Nephron progenitor cell (in vitro differentiated cells): Measurements from ENCODE around the gene GAS7.

Experiments
- DNase-seq: peaks from one replicate; pipeline ENCODE4 v3.0.0; 2021
- H3K27ac Mint-ChIP-seq: 2 replicates; pipeline ENCODE4 v1.8.0; 2021; ENCODE audit warnings: mild to moderate bottlenecking, moderate library complexity, mixed read lengths
- H3K27me3 Mint-ChIP-seq: 2 replicates; pipeline ENCODE4 v1.8.0; 2021; ENCODE audit warnings: mild to moderate bottlenecking, low read depth, mixed read lengths; ENCODE audit not compliant: poor library complexity
- H3K36me3 Mint-ChIP-seq: 2 replicates; pipeline ENCODE4 v1.8.0; 2021; ENCODE audit warnings: low read depth, mixed read lengths
- H3K4me1 Mint-ChIP-seq: 2 replicates; pipeline ENCODE4 v1.8.0; 2021; ENCODE audit warnings: mixed read lengths
- H3K4me3 Mint-ChIP-seq: 2 replicates; pipeline ENCODE4 v1.8.0; 2021; ENCODE audit warnings: mild to moderate bottlenecking, moderate library complexity, mixed read lengths
- H3K9me3 Mint-ChIP-seq: 2 replicates; pipeline ENCODE4 v1.8.0; 2021; ENCODE audit warnings: mild to moderate bottlenecking, moderate library complexity, mixed read lengths
- TF ChIP-seq, protein P1 (sequence below): fragments of 200-600 bp; sonication (generic); IDR thresholded peaks from 2 replicates; pipeline ENCODE4 v1.5.0; 2021; ENCODE audit warnings: antibody characterized with exemption

The GAS7 gene

DNA sequence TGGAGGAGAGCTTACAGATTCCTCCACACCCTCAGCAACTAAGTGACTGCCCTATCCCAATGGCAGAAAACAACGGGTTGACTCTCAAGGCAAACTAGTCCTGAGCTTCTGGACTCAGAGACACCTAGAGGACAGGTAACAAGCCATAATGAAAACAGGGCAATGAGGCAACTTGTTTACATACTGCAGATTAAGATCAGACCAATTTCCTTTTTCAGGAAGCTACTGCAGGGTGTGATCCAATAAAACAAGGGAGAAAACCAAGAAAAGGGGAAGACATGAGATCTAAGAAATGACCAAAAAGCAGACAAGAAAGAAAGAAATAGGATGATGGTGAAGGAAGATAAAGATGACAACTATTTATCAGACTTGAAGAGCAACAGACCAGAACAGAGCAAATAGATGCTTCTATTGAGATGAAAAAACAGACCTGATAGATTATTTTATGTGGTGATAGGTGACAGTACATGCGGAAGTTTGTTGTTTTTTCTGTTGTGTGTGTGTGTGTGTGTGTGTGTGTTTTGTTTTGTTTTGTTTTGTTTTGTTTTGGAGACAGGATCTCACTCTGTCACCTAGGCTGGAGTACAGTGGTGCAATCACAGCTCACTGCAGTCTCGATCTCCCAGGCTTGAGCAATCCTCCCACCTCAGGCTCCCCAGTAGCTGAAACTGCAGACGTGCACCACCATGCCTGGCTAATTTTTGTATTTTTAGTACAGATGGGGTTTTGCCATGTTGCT, 120.7 kb downstream of the GAS7 start:
- H3K27ac Mint-ChIP-seq: no peak overlapping the region
- peaks cover 13% of the 10 kb centered on the region for H3K27me3 Mint-ChIP-seq
- peaks cover 10% of the 10 kb centered on the region for H3K4me1 Mint-ChIP-seq
- peaks cover 3% of the 10 kb centered on the region for H3K36me3 Mint-ChIP-seq
- DNase-seq: no peak
- H3K4me3 Mint-ChIP-seq: no peak overlapping the region
- H3K9me3 Mint-ChIP-seq: peaks cover 32% of the 10 kb centered on the region
- TF ChIP-seq, protein P1, sequence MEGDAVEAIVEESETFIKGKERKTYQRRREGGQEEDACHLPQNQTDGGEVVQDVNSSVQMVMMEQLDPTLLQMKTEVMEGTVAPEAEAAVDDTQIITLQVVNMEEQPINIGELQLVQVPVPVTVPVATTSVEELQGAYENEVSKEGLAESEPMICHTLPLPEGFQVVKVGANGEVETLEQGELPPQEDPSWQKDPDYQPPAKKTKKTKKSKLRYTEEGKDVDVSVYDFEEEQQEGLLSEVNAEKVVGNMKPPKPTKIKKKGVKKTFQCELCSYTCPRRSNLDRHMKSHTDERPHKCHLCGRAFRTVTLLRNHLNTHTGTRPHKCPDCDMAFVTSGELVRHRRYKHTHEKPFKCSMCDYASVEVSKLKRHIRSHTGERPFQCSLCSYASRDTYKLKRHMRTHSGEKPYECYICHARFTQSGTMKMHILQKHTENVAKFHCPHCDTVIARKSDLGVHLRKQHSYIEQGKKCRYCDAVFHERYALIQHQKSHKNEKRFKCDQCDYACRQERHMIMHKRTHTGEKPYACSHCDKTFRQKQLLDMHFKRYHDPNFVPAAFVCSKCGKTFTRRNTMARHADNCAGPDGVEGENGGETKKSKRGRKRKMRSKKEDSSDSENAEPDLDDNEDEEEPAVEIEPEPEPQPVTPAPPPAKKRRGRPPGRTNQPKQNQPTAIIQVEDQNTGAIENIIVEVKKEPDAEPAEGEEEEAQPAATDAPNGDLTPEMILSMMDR: no peak

DNA sequence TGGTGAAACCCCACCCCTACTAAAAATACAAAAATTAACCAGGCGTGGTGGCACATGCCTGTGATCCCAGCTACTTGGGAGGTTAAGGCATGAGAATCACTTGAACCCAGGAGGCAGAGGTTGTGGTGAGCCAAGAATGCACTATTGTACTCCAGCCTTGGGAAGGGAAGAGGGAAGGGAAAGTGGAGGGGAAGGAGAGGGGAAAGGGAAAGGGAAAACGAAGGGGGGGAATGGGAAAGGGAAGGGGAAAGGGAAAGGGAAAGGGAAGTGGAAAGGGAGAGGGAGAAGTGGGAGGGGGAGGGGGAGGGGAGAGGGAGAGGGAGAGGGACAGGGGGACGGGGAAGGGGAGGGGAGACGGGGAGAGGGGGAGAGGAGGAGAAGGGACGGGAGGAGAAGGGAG, 122.5 kb downstream of the GAS7 start:
- Mint-ChIP-seq H3K27ac (no peak overlapping the region), H3K4me3 (no peak overlapping the region), H3K27me3 (peaks cover 14% of the 10 kb centered on the region), H3K4me1 (peaks cover 10% of the 10 kb centered on the region), H3K9me3 (peaks cover 23% of the 10 kb centered on the region), H3K36me3 (peaks cover 3% of the 10 kb centered on the region)
- TF ChIP-seq, protein P1: no peak
- no peak for DNase-seq

DNA sequence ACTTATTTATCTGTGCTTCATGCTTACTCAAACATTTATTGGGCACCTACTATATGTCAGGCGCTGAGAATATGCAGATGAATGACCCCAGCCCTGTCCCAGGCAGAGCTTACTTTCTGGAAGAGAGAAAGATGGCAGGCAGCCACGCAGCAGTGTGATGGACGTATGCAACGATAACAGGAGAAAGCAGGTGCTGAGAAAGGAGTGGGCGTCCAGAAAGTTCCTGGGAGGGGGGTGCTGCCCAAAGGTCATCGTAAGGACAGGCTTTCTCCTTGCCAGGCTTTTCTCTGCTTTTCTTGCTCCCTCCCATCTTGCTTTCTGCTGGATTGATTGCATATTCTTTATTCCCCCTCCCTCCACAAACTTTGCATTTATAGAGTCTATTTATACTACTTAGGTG, 124.5 kb downstream of the GAS7 start:
- TF ChIP-seq, protein P1: no peak
- Mint-ChIP-seq H3K36me3 (peaks cover 3% of the 10 kb centered on the region), H3K9me3 (peaks cover 23% of the 10 kb centered on the region), H3K4me1 (peaks cover 22% of the 10 kb centered on the region), H3K27me3 (peaks cover 19% of the 10 kb centered on the region), H3K27ac (no peak overlapping the region), H3K4me3 (no peak overlapping the region)
- DNase-seq: no peak

DNA sequence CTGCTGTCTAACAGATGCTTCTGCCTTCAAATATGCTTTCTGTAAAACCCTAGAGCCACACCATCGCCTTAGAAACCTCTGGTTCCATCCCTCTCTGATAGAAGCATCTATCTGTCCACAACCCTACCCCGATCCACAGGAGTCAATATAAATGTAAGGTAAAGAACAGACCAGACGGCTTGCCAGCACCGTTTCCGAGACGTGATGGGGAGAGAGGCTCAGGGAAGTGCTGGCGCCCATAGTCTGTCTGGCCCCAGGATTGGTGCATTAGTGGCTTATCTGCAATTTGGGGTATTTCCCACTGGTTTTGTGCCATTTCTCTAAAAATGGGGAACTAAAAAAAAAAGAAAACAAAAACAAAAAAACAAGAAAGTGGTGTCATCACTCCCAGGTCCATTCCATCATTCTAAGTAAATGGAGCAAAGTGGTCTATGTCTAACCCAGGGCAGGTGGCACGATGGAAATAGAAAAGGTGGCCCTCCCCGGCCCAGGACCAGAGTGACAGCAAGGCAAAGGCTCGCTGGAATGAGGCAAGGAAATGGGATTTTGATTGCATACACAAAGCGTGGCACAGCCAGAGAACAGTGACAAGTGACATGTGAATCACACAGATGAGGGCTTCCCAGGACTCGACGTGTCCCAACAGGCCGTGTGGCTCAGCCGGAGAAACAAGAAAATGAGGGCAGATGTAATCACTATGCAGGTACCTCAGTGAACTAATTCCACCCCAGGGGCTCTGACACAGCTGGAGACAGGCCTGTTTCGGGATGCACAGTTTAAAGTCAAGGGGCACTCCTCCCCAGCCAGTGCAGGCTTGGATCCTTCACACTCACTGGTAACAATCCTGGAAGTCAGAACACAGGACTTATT, 125.6 kb downstream of the GAS7 start:
- H3K27me3 Mint-ChIP-seq: peaks cover 19% of the 10 kb centered on the region
- peaks cover 13% of the 10 kb centered on the region for H3K9me3 Mint-ChIP-seq
- peaks cover 3% of the 10 kb centered on the region for H3K36me3 Mint-ChIP-seq
- no peak overlapping the region for H3K4me3 Mint-ChIP-seq
- TF ChIP-seq, protein P1: no peak
- H3K27ac Mint-ChIP-seq: no peak overlapping the region
- no peak for DNase-seq
- H3K4me1 Mint-ChIP-seq: peaks cover 22% of the 10 kb centered on the region

DNA sequence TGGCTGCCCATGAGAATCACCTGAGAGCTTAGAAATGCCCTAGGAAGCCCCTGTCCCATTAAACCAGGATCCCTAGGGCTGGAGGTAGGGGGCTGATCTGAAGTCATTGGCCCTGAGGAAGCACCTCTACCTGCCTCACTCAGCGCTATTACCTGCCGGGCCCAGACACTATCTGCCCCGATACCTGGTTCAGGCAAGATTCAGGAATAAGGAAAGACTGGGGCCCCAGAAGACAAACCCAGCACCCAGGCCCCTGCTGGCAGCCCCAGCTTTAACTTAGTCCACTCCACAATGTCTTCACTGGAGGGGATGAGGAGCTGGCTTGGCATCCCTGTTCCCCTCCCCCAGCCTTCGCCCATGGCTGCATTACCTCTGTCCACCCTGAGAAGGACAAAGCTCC, 126.3 kb downstream of the GAS7 start:
- Mint-ChIP-seq H3K4me3 (no peak overlapping the region), H3K4me1 (peaks cover 22% of the 10 kb centered on the region), H3K27me3 (peaks cover 19% of the 10 kb centered on the region), H3K27ac (no peak overlapping the region), H3K9me3 (peaks cover 6% of the 10 kb centered on the region), H3K36me3 (no peaks in the 10 kb centered on the region)
- no peak for DNase-seq
- TF ChIP-seq, protein P1: no peak
